Epidermal melanocyte (primary cell): ENCODE measurements around the gene DUSP18.
"Not testable (repeated sequence)": the region's sequence is repeated elsewhere in the genome, so short reads cannot be mapped to it uniquely, and the experiment has no call there.

Experiments
- DNase-seq: peaks from one replicate; pipeline ENCODE4 v3.0.0; 2011; ENCODE audit warnings: low spot score; ENCODE audit not compliant: insufficient read length

The DUSP18 gene

GRCh38 chr22:30679895-30680690 lies 12.4 kb upstream of the DUSP18 start:
- not testable (repeated sequence) for DNase-seq

GRCh38 chr22:30676565-30676964 lies 8.9 kb upstream of the DUSP18 start:
- not testable (repeated sequence) for DNase-seq

- no peak for DNase-seq
Measured at GRCh38 chr22:30675436-30675835, 7.8 kb upstream of the DUSP18 start.

- DNase-seq, result no peak
Measured at GRCh38 chr22:30674482-30674881, 6.8 kb upstream of the DUSP18 start.

- no peak for DNase-seq
Measured at GRCh38 chr22:30673136-30673535, 5.5 kb upstream of the DUSP18 start.

- DNase-seq, result no peak
Measured at GRCh38 chr22:30671071-30671470, 3.4 kb upstream of the DUSP18 start.

GRCh38 chr22:30668386-30668710 lies 673 bp upstream of the DUSP18 start:
- no peak for DNase-seq

- no peak for DNase-seq
Measured at GRCh38 chr22:30667107-30667493, 575 bp downstream of the DUSP18 start.

- DNase-seq, result no peak
Measured at GRCh38 chr22:30665786-30666185, 1.9 kb downstream of the DUSP18 start.

GRCh38 chr22:30665266-30665665 lies 2.4 kb downstream of the DUSP18 start:
- DNase-seq, result no peak

- DNase-seq, result no peak
Measured at GRCh38 chr22:30664798-30665197, 2.9 kb downstream of the DUSP18 start.

GRCh38 chr22:30662040-30662439 lies 5.6 kb downstream of the DUSP18 start:
- DNase-seq, result no peak

GRCh38 chr22:30655532-30655931 lies 12.1 kb downstream of the DUSP18 start:
- no peak for DNase-seq

GRCh38 chr22:30654361-30654760 lies 13.3 kb downstream of the DUSP18 start:
- DNase-seq, result no peak

- no peak for DNase-seq
Measured at GRCh38 chr22:30652852-30653251, 14.8 kb downstream of the DUSP18 start.

- DNase-seq, result no peak
Measured at GRCh38 chr22:30650508-30651116, 17.1 kb downstream of the DUSP18 start.

- DNase-seq, result no peak
Measured at GRCh38 chr22:30649430-30650007, 18.2 kb downstream of the DUSP18 start.

- no peak for DNase-seq
Measured at GRCh38 chr22:30648825-30649224, 18.9 kb downstream of the DUSP18 start.

GRCh38 chr22:30647536-30647935 lies 20.1 kb downstream of the DUSP18 start:
- DNase-seq, result no peak

GRCh38 chr22:30646518-30647160 lies 21.0 kb downstream of the DUSP18 start:
- no peak for DNase-seq

- no peak for DNase-seq
Measured at GRCh38 chr22:30643055-30643875, 24.4 kb downstream of the DUSP18 start.
